Endothelial cell of umbilical vein (primary cell): ENCODE data around the gene IGFBP4. TPM values are rescaled to one million over a fixed set of nuclear protein-coding genes. Genes with fewer than 3 reads are reported as not detected.

Experiments used
- BruUV-seq: library from RNA; stranded (reverse); fragments of 400-500 nt; replicated peaks from 2 replicates; lab custom pipeline; 2021; lab: Mats Ljungman, UMichigan
- CTCF ChIA-PET: fragments of 300-600, 350-600 bp; sonication (Branson Sonifier 250); formaldehyde crosslinking; loops from one replicate; lab custom pipeline; 2021; ENCODE audit warnings: antibody characterized with exemption, inconsistent platforms; lab: Charles Lee
- POLR2A ChIA-PET: fragments of 300-600, 350-600 bp; sonication (Branson Sonifier 250); formaldehyde crosslinking; loops from one replicate; lab custom pipeline; 2021; ENCODE audit warnings: antibody characterized with exemption, inconsistent platforms; lab: Charles Lee
- DNase-seq: peaks from one replicate; pipeline ENCODE4 v3.0.0-alpha.2; 2011; ENCODE audit warnings: low read depth, low spot score
- FAIRE-seq: peaks from 2 replicates; lab custom pipeline; 2011; peaks lifted over from hg19 to GRCh38; lab: Jason Lieb, UNC
- H2AFZ ChIP-seq: 2 replicates; pipeline ENCODE4 v1.6.0; 2012; ENCODE audit warnings: low read depth, low read length, control low read depth, inconsistent platforms
- H3K27ac ChIP-seq: 2 replicates; pipeline ENCODE4 v1.5.1; 2011; ENCODE audit warnings: low read depth, mild to moderate bottlenecking, control low read depth, low read length, moderate library complexity; ENCODE audit not compliant: insufficient read depth
- H3K27me3 ChIP-seq, 2 experiments: 2 replicates each; pipeline versions ENCODE4 v1.6.0 to v1.6.1; 2011; ENCODE audit warnings: low read length in 2 of 2, mixed read lengths in 1 of 2; ENCODE audit not compliant: control insufficient read depth in 2 of 2, insufficient read depth in 2 of 2
- H3K36me3 ChIP-seq, 2 experiments: 2 replicates in 1 of 2; 3 replicates in 1 of 2; pipeline ENCODE4 v1.5.1; 2011; ENCODE audit warnings: low read length in 2 of 2, mild to moderate bottlenecking in 1 of 2, moderate library complexity in 1 of 2; ENCODE audit not compliant: control insufficient read depth in 2 of 2, insufficient read depth in 2 of 2; ENCODE audit errors: extremely low read depth in 1 of 2
- H3K4me1 ChIP-seq: 3 replicates; pipeline ENCODE4 v1.5.1; 2011; ENCODE audit warnings: mild to moderate bottlenecking, low read length; ENCODE audit not compliant: control insufficient read depth, insufficient read depth; ENCODE audit errors: extremely low read depth
- H3K4me2 ChIP-seq: 2 replicates; pipeline ENCODE4 v1.6.1; 2011; ENCODE audit warnings: low read length, control low read depth, mixed read lengths; ENCODE audit not compliant: insufficient read depth
- H3K4me3 ChIP-seq, 3 experiments: fragments of 200-600 bp in 1 of 3; sonication (generic), shearing (Covaris generic) in 1 of 3; replicated peaks in 1 of 3; 2 replicates each; pipeline ENCODE4 v1.5.1; 2011 to 2016; ENCODE audit warnings: control low read depth in 3 of 3, low read length in 3 of 3, mild to moderate bottlenecking in 2 of 3, inconsistent platforms in 1 of 3, low read depth in 1 of 3, moderate library complexity in 1 of 3; ENCODE audit not compliant: insufficient read depth in 1 of 3
- H3K79me2 ChIP-seq: 2 replicates; pipeline ENCODE4 v1.6.0; 2012; ENCODE audit warnings: low read length, inconsistent platforms; ENCODE audit not compliant: control insufficient read depth, insufficient read depth
- H3K9ac ChIP-seq: replicated peaks from 2 replicates; pipeline ENCODE3; 2011; ENCODE audit warnings: low read length, control low read depth; ENCODE audit not compliant: insufficient read depth; ENCODE audit errors: extremely low read depth
- H3K9me1 ChIP-seq: replicated peaks from 3 replicates; pipeline ENCODE4 v1.6.0; 2011; ENCODE audit warnings: mild to moderate bottlenecking, low read length; ENCODE audit not compliant: control insufficient read depth, insufficient read depth; ENCODE audit errors: extremely low read depth
- H3K9me3 ChIP-seq: replicated peaks from 2 replicates; pipeline ENCODE4 v1.5.1; 2012; ENCODE audit warnings: low read length, inconsistent platforms; ENCODE audit not compliant: control insufficient read depth, insufficient read depth
- H4K20me1 ChIP-seq: replicated peaks from 2 replicates; pipeline ENCODE3; 2011; ENCODE audit warnings: mild to moderate bottlenecking, low read length; ENCODE audit not compliant: control insufficient read depth, insufficient read depth; ENCODE audit errors: extremely low read depth
- EZH2 ChIP-seq: IDR thresholded peaks from 2 replicates; pipeline ENCODE4 v1.6.1; 2012; ENCODE audit warnings: borderline replicate concordance, low read depth, mild to moderate bottlenecking, moderate library complexity, low read length, inconsistent platforms; ENCODE audit not compliant: severe bottlenecking
- FOS ChIP-seq: IDR thresholded peaks from 2 replicates; pipeline ENCODE4 v1.6.1; 2011; ENCODE audit warnings: mild to moderate bottlenecking, low read length, moderate library complexity, borderline replicate concordance; ENCODE audit not compliant: insufficient read depth
- GATA2 ChIP-seq: IDR thresholded peaks from 2 replicates; pipeline ENCODE4 v1.7.0; 2011; ENCODE audit warnings: low read depth, mild to moderate bottlenecking, moderate library complexity, mixed read lengths, low read length; ENCODE audit not compliant: insufficient read length, insufficient read depth
- JUN ChIP-seq: IDR thresholded peaks from 2 replicates; pipeline ENCODE4 v1.6.1; 2011; ENCODE audit warnings: borderline replicate concordance, low read depth; ENCODE audit not compliant: insufficient read length, insufficient read depth
- MAX ChIP-seq: IDR thresholded peaks from 2 replicates; pipeline ENCODE4 v1.6.1; 2011; ENCODE audit not compliant: insufficient read depth, insufficient read length
- POLR2A ChIP-seq: IDR thresholded peaks from 2 replicates; pipeline ENCODE4 v1.6.1; 2012; ENCODE audit warnings: low read depth, mild to moderate bottlenecking, control low read depth, low read length
- POLR2AphosphoS5 ChIP-seq: IDR thresholded peaks from 2 replicates; pipeline ENCODE4 v1.6.1; 2012; ENCODE audit warnings: low read depth, mild to moderate bottlenecking, control low read depth, low read length, moderate library complexity; ENCODE audit not compliant: insufficient read depth
- dilution Hi-C: fragments of 300-500 bp; cut with MboI; formaldehyde crosslinking; loops from one replicate; pipeline ENCODE4 v1.15.0; 2019; ENCODE audit warnings: low sequenced_read_pairs; ENCODE audit not compliant: extremely low pct_ligation_motif_present
- intact Hi-C: fragments of 100-400 bp; cut with micrococcal nuclease; formaldehyde crosslinking; loops from one replicate; pipeline ENCODE4 v1.10.0; 2022
- polyA plus RNA-seq, 4 experiments: library from polyadenylated mRNA; depleted of rRNA in 3 of 4; stranded (reverse) in 3 of 4; unstranded in 1 of 4; fragments of >200 nt; gene quantifications; 2 replicates each; pipeline versions ENCODE4 v1.2.1 to v1.2.3, GENCODE V29; 2011 to 2012; ENCODE audit warnings: missing spikeins in 1 of 4
- total RNA-seq: library from RNA; stranded (reverse); gene quantifications from 2 replicates; pipeline ENCODE4 v1.2.3, GENCODE V29; 2021

The IGFBP4 gene
- total and polyA plus RNA-seq, 2 donors (not counting 3 experiments of a cell fraction or from before 2014, with no cell fraction given), result 377 to 618 TPM

GRCh38 chr17:40417258-40417608, 26.0 kb upstream of the IGFBP4 start:
- Histone ChIP-seq H3K4me1 (peaks cover 25% of the 10 kb centered on the region), H3K9me3 (no peaks in the 10 kb centered on the region), H3K4me2 (peak overlapping the region; percentile 93), H3K36me3 (peaks cover 0 to 3% of the 10 kb centered on the region in 2 experiments), H4K20me1 (no peaks in the 10 kb centered on the region), H3K9me1 (no peaks in the 10 kb centered on the region), H3K4me3 (peak overlapping the region; percentile 72 to 91 (median 73)), H3K27me3 (no peaks in the 10 kb centered on the region), H3K27ac (peak overlapping the region; percentile 6), H3K9ac (peak overlapping the region; percentile 62), H2AFZ (peak overlapping the region; percentile 59), H3K79me2 (peaks cover 39% of the 10 kb centered on the region)
- ChIA-PET CTCF (interaction anchor here (0.9 to 6.5 kb wide), 15 partner anchors 9 to 218 kb away, joined by 3 to 91 read pairs (median 6); partner anchors contain the start of gene IGFBP4), POLR2A (interaction anchor here (1.1 to 1.5 kb wide), 3 partner anchors 26 to 1271 kb away, joined by 4 to 8 read pairs (median 7); partner anchors contain the start of gene IGFBP4)
- dilution Hi-C loops (no loop called here), intact Hi-C loops (loop anchor here (1.0 to 10.0 kb wide), 4 partner anchors 26 to 212 kb away; partner anchors contain the start of gene IGFBP4)
- BruUV-seq, result TSS peak; percentile 51
- FAIRE-seq (peak; percentile 52), DNase-seq (no peak)
- no peak for TF ChIP-seq FOS
- no peak for TF ChIP-seq POLR2AphosphoS5
- TF ChIP-seq MAX, result no peak
- no peak for TF ChIP-seq POLR2A
- TF ChIP-seq EZH2, result no peak
- no peak for TF ChIP-seq GATA2
- TF ChIP-seq JUN, result no peak
